ENCODE data around the gene AHCY.
"Not testable (repeated sequence)": the region's sequence is repeated elsewhere in the genome, so short reads cannot be mapped to it uniquely, and the experiment has no call there.

AHCY gene

DNA sequence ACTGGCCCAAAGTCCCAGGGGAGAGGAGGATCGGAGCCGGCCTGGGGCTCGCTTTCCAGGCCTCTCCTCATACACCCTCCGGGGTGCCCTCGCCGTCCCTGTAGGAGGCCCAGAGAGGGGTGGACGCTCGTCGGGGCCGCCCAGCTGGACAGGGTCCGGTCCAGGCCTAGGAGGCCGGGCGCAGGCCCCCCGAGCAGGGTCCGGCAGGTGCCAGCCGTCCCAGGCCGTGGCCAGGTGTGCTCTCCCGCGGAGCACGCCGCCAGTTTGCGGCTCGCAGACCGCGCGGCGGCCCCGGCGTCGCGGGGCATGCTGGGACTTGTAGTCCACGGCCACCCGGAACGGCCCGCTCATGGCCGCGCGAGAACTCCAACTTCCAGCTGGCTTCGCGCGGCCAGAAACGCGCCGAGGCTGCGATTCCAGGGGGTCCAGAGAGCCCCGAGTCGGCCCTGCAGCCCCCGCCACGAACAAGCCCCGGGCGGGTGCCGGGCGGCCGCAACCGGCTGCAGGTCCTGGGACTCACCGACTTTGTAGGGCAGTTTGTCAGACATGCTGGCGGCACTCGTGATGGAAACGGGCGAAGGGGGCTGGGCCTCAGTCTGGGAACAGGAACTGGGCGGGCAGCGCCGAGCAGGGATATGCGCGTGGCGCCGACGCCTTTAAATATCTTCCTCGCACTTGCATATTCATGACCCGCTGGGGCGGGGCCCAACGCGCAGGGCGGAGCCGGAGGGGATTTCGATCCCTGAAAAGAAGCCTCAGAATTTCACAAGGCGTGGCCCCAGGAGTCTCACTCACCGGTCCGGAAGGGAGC, at the start of gene AHCY:
Gene AHCY, minus strand, starts transcription at position 633 of the 811 bp plus-strand sequence. Its CDS starts 85 bp downstream, at position 548.
- DNase-seq = peak; percentile 98

DNA sequence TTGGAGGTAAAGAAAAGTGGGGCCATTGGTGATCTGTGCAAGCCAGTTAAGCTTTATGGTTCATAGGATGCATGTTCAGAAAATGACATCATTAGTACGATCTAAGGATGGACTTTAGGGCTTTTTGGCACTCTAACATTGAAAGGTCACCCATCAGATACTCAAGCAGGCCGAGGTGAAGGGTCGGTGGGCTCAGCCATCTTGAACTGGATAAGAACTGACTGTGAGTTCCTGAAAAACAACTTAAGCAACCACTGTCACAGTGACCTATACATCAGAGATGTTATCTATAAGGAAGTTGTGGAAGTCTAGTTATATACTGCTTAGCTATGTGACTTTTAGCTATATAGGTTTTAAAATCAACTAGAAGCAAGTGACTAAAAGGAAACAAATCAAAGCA, 46.9 kb upstream of the AHCY start:
- DNase-seq = no peak

DNA sequence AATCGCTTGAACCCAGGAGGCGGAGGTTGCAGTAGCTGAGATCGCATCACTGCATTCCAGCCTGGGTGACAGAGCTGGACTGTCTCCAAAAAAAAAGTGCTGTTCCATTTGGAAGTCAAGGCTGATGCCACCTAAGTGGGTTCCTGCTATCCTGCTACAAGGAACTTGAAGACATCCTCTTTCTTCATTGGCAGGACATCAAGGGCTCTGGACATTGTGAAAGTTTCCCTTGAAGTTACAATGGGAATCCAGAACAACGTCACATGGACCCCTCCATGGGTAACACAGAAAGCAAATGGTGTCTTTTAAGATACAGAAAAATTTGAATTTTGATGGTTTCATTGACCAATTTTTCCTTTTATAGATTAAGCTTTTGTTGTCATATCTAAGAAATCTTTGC, 44.4 kb upstream of the AHCY start:
- no peak for DNase-seq

DNA sequence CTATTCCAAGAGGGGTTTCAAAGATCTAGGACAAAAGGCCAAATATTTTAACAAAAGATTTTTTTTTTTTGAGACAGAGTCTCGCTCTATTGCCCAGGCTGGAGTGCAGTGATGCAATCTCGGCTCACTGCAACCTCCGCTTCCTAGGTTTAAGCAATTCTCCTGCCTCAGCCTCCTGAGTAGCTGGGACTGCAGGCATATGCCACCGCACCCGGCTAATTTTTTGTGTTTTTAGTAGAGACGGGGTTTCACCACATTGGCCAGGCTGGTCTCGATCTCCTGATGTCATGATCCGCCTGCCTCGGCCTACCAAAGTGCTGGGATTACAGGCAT, 43.3 kb upstream of the AHCY start:
- not testable (repeated sequence) for DNase-seq

DNA sequence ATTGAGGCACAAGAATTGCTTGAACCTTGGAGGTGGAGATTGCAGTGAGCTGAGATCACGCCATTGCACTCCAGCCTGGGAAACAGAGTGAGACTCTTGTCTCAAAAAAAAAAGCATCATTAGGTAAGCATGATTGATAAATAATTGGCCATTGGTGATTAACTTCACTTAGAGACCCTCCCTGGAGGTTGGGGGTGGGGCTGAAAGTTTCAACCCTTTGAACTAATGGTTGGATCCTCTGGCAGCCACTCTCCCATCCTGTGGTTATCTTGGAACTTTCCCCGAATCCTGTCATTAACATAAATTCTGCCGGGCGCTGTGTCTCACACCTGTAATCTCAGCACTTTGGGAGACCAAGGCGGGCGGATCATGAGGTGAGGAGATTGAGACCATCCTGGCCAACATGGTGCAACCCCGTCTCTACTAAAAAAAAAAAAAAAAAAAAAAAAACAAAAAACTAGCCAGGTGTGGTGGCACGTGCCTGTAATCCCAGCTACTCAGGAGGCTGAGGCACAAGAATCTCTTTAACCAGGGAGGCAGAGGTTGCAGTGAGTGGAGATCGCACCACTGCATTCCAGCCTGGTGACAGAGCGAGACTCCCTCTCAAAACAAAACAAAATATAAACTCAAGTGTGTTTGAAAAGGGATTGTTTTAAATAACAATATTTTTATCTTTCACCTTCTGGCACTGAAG, 42.8 kb upstream of the AHCY start:
- not testable (repeated sequence) for DNase-seq

DNA sequence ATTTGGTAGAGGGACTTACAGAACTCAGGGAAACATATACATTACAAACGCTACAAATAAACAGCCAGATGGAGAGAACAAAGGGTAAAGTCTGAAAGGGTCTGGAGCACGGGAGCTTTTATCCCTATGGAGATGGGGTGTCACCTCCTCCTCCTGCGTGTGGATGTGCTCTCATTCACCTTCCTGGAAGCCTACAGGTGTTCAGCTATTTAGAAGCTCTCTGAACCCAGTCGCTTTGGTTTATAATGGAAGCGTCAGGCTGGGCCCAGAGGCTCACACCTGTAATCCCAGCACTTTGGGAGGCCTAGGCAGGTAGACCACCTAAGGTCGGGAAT, 42.2 kb upstream of the AHCY start:
- DNase-seq = no peak

DNA sequence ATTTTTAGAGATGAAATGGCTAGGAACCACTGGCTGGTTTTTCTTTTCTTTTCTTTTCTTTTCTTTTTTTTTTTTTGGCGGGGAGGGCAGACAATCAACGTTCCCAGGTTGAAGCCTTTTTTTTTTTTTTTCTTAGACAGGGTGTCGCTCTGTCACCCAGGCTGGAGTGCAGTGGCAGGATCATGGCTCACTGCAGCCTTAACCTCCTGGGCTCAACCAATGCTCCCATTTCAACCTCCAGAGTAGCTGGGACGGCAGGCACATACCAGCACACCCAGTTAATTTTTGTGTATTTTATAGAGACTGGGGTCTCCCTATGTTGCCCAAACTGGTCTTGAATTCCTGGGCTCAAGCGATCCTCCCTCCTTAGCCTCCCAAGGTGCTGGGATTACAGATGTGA, 41.1 kb upstream of the AHCY start:
- no peak for DNase-seq

DNA sequence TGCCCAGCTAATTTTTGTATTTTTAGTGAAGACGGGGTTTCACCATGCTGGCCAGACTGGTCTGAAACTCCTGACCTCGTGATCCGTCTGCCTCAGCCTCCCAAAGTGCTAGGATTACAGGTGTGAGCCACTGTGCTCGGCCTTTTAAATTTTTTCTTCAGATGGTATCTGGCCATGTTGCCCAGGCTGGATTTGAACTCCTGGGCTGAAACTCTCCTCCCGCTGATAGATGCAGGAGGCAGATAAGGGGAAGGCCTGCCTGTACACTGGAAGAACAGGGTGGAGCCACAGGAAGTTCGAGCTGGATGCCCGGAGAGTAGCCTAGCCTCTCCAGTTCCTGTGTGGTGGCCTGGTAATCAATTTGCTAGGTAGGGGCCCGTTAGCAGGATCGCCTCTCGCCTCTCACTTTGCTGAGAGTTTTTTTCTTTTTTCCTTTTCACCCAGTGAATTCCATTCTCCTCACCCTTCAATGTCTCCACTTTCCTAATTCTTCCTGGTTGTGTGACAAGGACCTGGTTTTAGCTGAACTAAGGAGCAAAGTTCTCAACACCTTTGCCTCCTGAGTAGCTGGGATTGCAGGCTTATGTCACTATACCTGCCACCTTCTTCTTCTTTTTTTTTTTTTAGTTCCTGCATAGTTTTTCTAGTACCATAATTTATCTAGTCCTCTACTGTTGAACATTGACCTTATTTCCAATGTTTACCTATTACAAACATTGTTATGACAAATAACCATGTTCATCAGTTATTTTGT, 40.5 kb upstream of the AHCY start:
- DNase-seq = no peak

DNA sequence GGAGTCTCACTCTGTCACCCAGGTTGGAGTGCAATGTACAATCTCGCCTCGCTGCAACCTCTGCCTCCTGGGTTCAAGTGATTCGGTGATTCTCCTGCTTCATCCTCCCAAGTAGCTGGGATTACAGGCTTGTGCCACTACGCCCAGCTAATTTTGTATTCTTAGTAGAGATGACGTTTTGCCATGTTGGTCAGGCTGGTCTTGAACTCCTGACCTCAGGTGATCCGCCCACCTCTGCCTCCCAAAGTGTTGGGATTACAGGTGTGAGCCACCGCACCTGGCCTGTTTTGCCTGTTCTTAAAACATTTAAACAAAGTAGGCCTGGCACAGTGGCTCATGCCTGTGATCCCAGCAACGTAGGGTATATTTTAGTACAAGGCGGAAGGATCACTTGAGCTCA, 38.0 kb upstream of the AHCY start:
- DNase-seq = not testable (repeated sequence)

DNA sequence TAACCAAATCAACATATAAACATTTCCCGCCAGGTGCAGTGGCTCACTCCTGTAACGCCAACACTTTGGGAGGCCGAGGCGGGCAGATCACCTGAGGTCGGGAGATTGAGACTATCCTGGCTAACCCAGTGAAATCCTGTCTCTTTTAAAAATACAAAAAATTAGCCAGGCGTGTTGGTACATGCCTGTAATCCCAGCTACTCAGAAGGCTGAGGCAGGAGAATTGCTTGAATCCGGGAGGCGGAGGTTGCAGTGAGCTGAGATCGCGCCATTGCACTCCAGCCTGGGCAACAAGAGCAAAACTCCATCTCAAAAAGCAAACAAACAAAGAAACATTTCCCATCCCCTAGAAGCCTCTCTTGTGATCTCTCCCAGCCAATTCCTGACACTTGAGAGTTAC, 37.6 kb upstream of the AHCY start:
- DNase-seq = peak; percentile 2

DNA sequence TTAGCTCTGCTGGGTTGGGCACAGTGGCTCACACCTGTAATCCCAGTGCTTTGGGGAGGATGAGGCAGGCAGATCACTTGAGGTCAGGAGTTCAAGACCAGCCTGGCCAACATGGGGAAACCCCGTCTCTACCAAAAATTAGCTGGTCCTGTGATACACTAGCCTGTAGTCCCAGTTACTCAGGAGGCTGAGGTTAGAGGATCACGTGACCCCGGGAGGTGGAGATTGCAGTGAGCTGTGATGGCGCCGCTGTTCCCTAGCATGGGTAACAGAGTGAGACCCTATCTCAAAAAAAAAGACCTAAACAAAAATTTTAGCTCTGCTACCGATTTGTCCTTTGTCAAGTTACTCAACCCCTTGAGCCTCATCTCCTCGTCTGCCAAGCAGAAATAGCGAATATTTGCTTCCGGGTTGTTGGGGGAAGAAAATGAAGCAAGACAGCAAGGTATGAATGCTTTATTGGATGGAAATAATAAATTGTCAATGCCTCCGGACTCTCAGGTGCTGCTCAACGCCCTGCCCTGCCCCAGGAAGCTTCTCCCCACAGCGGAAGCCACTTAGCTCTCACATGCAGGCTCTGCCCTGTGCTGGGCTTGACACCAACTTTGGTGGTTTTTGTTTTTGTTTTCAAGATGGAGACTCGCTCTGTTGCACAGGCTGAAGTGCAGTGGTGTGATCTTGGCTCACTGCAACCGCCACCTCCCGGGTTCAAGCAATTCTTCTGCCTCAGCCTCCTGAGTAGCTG, 35.0 kb upstream of the AHCY start:
- DNase-seq = no peak

DNA sequence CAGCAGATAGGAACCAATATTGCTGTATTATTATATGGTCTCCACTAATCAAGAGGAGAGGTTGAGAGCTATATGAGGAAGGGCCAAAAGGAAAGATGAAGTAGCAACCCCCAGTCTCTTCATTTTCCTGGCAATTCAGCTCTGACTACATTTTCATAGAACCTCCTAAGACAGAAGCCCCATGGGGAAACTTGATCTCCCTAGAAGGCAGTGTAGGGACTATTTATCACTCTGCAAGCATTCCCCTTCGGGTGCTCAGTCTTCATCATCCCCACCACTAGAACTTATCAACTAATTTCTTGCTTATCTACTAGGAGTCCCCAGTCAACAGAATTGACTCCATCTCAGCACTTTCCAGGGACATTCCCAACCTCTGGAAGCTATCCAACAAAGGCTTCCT, 34.4 kb upstream of the AHCY start:
- DNase-seq = no peak

DNA sequence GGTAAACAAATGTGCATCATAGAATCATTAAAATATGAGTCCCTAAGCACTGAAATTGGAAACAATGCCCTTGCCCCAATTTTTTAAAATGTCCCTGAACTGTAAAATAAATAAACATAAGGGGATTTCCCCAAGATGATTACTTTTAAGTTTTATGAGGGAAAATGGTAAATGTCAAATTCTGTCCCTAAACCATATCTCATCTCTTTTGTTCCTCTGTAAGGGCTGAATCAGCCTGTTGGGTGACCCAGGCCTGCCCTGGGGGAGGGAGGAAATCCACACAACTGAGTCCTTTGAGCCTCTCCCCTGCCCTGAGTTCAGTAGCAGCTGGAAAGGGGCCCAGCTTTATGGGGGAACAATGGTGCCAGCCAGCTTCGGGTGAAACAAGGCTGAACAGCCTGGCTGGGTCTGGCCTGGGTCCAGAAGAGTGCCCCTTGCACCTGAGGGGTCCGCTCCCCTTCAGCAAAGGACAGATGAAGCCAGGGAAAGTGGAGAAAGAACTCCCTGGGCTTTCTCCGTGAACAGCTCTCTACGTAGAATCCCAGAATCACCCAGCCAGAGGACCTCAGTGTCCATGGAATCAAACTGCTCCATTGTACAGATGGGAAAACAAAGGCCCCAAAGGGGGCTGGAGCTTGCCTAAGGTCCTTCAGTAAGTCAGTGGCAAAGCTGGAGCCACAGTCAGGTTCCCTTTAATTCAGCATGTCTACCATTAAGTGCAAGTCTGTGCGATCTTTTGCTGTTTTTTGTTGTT, 31.7 kb upstream of the AHCY start:
- DNase-seq = no peak

DNA sequence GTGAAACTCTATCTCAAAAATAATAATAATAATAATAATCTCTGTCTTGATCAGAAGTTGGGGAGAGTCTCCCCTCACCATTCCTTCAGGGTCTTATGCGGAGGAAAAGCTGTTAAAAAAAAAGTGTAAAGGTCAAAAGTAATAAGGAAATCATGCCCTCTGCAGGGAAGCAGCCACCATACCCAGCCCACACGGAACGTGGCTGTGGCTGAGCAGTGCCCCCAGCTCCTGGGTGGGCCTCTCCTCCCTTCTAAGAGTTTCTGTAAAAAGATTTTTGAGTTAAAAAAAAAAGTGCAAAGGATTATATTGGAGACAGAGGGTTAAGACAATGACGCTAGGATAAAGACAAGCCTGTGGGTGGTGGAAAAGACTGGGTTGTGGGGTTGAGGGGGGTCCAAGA, 30.6 kb upstream of the AHCY start:
- DNase-seq = no peak

DNA sequence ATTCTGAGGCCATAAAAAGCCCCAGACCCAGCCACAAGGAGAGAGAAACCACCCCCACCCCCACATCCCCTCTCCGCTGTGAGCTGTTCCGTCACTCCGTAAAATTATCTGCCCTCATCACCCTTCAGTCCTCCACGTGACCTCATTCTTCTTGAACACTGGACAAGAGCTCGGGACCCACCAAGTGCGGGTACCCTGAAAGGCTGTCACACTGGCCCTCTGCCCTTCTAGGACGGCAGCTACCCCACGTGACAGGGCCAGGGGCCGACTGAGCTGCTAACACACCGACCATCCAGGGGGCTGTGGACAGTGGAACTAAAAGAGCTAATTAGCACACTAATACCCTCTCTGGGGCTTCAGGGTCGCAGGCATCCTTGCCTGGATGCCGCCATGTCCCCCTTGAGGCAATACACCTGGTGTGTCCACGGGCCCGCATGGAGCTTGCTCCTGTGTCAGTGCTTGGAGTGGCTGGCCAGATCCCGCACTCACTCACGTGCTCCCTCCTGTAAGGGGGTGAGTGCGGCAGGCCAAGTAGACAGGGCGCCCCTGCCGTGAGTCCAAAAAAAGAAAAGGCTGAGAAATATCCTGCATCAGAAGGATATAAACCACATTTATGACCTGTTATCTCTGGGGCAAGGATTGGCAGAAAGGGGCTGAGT, 29.2 kb upstream of the AHCY start:
- no peak for DNase-seq

DNA sequence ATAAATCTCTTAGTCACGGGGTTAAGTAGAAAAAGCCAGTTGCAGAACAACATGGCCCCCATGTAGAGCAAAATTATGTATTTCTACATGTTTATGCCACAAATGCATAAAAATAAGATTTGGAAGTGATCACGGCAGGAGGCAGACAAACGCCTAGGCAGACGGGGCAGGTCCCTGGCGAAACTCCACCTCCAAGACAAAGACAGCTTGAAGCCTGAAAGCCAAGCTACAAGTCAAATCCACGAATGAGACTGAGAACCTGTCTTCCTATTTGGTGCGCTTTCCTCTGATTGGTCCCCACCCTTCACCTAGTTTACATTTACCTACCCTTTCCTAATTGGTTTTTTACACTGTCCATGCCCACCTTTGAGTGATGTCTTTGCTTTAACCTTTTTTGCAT, 28.7 kb upstream of the AHCY start:
- no peak for DNase-seq

DNA sequence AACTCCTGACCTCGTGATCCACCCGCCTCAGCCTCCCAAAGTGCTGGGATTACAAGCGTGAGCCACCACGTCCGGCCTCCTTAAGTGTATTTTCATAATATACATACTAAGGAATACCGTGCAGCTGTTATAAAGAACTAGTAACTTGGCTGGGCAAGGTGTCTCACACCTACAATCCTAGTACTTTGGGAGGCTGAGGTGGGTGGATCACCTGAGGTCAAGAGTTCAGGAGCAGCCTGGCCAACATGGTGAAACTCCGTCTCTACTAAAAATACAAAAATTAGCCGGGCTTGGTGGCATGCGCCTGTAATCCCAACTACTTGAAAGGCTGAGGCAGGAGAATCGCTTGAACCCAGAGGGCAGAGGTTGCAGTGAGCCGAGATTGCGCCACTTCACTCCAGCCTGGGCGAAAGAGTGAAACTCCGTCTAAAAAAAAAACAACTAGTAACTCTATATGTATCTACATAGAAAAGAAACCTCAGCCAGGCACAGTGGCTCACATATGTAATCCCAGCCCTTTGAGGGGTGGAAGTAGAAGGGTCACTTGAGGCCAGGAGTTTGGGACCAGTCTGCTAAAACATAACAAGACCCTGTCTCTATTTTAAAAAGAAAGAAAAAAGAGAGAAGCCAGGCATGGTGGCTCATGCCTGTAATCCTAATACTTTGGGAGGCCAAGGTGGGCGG, 27.8 kb upstream of the AHCY start:
- DNase-seq = not testable (repeated sequence)

DNA sequence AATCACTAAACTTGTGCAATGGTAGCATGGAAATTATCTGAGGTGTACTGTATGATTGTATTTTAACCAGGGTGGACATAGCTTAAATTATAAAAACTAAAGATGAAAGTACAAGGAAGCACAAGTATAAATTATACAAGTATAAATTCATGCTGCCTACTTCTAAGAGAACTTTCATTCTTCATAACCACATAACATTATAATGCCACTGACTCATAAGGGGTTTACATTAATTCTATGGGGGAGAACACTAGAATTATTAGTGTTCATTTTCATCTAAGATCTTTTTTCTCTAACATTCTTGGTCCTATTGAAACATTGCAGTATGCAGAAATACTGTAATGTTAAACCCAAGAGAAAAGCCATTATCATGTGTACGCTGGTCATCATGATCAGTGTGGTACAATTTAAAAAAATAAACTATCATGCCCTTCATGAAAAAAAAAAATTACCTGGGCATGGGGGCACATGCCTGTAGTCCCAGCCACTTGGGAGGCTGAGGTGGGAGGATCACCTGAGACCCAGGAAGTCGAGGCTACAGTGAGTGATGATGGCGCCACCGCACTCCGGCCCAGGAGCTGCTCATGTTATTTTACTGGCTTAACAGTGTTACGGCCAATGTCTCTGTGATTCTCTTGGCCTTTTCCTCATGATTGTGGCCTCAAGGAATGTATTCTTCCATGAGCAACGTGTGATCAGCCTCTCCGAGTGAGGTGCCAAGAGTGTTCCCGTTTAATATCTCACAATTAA, 25.9 kb upstream of the AHCY start:
- no peak for DNase-seq

DNA sequence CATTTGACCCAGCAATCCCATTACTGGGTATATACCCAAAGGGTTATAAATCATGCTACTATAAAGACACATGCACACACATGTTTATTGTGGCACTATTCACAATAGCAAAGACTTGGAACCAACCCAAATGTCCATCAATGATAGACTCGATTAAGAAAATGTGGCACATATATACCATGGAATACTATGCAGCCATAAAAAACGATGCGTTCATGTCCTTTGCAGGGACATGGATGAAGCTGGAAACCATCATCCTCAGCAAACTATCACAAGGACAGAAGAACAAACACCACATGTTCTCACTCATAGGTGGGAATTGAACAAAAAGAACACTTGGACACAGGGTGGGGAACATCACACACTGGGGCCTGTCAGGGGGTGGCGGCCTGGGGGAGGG, 25.1 kb upstream of the AHCY start:
- DNase-seq = not testable (repeated sequence)

DNA sequence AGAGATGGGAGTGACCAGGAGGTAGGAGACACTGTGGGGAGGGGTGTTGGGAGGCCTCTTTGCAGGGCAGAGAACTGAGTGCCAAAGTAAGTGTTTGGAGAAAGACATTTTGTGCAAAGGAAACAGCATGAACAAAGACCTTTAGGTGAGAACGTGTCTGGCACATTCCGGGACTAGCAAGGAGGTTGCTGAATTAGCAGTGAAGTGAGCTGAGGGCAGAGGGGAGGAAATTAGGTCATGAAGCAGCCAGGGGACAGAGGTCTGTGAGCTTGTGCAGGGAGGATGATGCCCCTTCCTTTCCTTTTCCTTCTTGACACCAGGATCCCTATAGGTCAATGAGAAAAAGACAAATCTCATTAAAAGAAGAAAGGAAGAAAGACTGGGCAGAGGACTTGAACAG, 21.4 kb upstream of the AHCY start:
- DNase-seq = no peak
